GM19455 (cell line): ENCODE measurements around the gene C2CD4C.
"Not testable (repeated sequence)": the region's sequence is repeated elsewhere in the genome, so short reads cannot be mapped to it uniquely, and the experiment has no call there.

Experiments used
- ATAC-seq: cut with Tn5 transposase; IDR thresholded peaks from one replicate; pipeline ENCODE4 v1.9.1; 2021; ENCODE audit not compliant: unreplicated experiment

The C2CD4C gene

GRCh38 chr19:408902-409515 lies at the start of gene C2CD4C:
TSS of gene C2CD4C (minus strand) at chr19:409147. CDS start at chr19:408361, 786 bp downstream.
- ATAC-seq = no peak

DNA sequence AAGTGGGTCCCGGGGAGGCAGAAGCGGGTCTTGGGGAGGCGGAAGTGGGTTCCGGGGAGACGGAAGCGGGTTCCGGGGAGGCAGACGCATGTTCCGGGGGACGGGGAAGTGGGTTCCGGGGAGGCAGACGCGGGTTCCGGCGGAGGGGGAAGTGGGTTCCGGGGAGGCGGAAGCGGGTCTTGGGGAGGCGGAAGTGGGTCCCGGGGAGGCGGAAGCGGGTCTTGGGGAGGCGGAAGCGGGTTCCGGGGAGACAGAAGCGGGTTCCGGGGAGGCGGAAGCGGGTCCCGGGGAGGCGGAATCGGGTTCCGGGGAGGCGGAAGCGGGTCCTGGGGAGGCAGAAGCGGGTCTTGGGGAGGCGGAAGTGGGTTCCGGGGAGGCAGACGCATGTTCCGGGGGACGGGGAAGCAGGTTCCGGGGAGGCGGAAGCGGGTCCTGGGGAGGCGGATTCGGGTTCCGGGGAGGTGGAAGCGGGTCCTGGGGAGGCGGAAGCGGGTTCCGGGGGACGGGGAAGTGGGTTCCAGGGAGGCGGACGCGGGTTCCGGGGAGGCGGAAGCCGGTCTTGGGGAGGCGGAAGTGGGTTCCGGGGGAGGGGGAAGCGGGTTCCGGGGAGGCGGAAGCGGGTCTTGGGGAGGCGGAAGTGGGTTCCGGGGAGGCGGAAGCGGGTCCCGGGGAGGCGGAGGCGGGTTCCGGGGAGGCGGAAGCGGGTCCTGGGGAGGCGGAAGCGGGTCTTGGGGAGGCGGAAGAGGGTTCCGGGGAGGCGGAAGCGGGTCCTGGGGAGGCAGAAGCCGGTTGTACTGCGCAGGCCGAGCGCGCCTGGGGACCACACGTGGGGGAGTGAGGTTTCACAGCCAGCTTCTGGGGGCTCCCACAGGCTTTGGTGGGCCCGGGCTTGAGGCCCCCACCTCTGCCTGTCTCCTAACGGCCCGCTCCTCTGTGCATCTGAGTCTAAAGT lies 49.4 kb upstream of the C2CD4C start:
- ATAC-seq = no peak

- ATAC-seq = no peak
Measured at GRCh38 chr19:457636-458035, 48.7 kb upstream of the C2CD4C start.

GRCh38 chr19:456547-457110 lies 47.7 kb upstream of the C2CD4C start:
- ATAC-seq = no peak

GRCh38 chr19:455851-456546 lies 47.1 kb upstream of the C2CD4C start:
- no peak for ATAC-seq

- ATAC-seq = no peak
Measured at GRCh38 chr19:455031-455705, 46.2 kb upstream of the C2CD4C start.

- ATAC-seq = no peak
Measured at GRCh38 chr19:453606-454005, 44.7 kb upstream of the C2CD4C start.

DNA sequence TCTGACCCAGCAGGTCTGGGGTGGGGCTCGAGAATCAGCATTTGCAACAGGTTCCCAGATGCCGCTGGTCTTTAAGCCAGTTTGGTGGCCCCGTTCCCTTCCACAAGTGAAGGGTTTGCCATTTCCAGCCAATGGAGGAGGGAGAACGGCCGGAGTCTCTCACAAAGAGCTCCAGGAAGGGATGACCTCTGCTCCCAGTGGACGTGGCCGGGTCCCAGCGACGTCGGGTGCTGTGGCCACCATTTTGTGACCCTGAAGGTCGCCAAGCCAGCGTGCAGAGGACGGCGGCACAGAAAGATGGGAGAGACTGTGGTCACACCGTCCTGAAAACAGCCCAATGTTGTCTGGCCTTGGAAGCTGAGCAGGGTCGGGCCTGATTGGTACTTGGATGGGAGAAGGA lies 43.9 kb upstream of the C2CD4C start:
- no peak for ATAC-seq

- ATAC-seq = not testable (repeated sequence)
Measured at GRCh38 chr19:450912-451481, 42.0 kb upstream of the C2CD4C start.

- ATAC-seq = no peak
Measured at GRCh38 chr19:449916-450315, 41.0 kb upstream of the C2CD4C start.

- ATAC-seq = no peak
Measured at GRCh38 chr19:447816-448560, 39.0 kb upstream of the C2CD4C start.

DNA sequence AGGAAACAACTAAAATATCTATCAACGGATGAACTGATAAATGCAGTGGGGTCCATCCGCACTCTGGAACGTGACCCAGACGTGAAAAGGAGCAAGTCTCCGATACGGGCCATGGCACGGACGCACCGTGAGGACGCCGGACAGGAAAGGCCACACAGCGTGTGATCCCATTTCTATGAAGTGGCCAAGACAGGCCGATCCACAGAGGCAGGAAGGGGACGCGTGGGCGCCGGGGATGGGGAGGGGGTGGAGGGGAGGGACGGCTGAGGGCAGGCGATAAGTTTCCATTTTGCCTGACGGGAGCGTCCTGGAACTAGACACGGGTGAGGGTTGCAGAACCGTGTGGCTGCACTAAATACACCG lies 38.1 kb upstream of the C2CD4C start:
- ATAC-seq = no peak

DNA sequence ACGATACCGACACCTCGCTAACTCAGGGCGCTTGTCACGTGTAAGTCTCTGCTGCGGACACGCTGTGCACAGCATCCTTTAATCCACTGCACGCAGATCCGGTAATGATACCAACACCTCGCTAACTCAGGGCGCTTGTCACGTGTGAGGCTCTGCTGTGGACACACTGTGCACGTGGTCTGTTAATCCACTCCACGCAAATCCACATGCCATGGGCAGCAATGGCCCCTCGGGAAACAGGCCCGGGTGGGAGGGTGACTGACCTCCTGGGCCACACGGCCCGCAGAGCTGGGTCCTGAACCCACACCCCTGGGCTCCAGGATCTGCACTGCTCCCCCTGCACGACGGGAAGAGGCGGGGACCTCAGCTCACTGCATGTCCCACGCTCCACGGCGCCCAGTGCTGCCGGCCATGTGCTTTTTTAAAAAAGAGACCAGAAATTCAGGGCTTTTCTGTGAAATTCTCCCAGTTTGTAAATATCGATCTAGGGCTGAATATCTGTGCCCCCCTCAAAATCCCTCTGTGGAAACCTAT lies 35.8 kb upstream of the C2CD4C start:
- ATAC-seq = no peak

- no peak for ATAC-seq
Measured at GRCh38 chr19:443005-443404, 34.1 kb upstream of the C2CD4C start.

GRCh38 chr19:442085-442484 lies 33.1 kb upstream of the C2CD4C start:
- no peak for ATAC-seq

GRCh38 chr19:441213-441836 lies 32.4 kb upstream of the C2CD4C start:
- no peak for ATAC-seq

GRCh38 chr19:440391-441212 lies 31.7 kb upstream of the C2CD4C start:
- no peak for ATAC-seq

DNA sequence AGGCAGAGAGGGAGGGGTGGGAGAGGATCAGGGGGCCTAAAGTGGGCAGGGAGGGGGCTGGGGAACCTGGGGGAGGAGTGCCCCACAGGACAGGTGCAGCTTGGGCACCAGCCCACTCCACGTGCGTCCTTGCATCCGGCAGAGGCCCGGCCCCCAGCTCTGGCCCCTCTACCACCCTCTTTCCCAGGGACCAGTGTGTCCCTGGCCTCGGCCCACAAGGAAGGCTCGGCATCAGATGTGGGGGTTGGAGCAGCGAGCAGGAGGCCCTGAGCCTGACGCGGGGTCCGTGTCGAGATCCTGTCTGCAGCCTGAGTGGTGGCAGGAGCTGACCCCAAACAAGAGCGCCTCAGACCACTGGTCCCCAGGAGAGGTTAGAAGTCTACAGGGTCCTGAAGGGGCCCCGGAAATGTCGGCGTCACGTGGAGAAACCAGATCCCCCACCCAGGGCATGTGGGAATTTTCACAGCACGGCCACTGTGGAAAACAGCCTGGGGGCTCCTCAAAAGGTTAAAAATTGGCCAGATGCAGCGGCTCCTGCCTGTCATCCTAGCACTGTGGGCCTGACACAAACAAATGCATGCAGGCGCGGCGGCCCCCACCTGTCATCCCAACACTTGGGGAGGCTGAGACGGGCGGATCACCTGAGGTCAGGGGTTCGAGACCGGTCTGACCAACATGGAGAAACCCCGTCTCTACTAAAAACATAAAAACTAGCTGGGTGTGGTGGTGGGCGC lies 30.4 kb upstream of the C2CD4C start:
- no peak for ATAC-seq
